Hepatic stellate cell (primary cell): ENCODE measurements around the gene PCBD2.
"Not testable (repeated sequence)": the region's sequence is repeated elsewhere in the genome, so short reads cannot be mapped to it uniquely, and the experiment has no call there.

Source experiments
- DNase-seq: peaks from one replicate; pipeline ENCODE4 v3.0.0; 2011; ENCODE audit warnings: low spot score

The PCBD2 gene

DNA sequence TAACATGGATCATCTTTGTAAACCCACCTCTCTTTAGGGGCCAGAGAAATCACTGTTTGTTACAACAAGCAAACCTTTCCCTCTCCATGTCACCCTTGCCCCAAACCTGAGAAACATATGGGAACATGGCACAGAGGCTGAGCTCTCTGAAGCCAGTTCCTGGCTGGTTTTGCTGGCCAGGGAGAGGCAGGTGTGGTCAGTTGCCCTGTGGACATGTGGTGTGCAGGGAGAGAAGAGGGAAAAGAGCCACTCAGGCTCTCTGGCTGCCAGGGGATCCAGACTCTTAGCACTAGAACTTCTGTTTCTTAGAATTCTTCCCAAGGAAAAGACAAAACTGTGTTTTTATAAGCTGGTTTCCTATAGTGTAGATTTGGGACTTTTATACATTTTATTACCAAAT lies 58.2 kb downstream of the PCBD2 start:
- no peak for DNase-seq

DNA sequence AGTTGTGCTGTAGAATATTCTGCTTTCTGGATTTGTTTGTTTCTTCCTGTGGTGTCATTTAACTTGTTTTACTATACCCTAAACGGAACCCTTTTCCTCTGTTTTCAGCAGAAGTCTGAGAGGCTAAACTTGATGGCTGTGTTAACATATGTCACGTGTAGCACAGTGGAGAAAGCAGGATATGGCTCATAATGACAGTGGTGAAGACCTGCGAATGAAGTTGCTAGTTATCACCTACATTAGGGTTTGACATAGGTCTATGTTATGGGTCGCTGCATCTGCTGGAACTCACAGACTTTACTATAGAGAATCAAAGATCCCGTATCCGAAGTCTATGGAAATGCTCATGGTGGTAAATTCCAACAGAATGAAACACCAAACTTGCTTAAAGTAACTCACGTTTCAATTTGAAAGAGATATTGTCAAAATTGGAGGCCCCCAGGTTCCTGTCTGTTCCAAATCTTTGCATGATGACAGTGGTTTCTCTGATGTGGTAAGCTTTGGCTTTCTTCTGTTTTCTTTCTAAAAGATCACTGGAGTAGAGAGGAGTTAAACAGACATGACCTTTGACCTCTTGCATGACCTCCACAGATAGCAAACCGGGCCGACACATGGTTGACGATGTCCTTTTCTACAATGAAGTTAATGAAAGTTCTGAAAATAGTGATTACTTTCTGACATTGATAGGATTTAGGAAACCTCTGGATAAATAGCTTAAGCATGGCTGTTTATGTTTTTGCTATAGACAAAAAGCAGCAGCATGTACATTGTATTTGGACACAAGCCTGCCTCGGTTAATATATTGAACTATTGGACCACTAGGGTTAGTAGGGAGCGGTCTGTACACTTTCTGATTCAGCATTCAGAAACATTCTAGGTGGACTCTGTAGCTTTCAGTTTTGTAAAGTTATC lies 59.7 kb downstream of the PCBD2 start:
- DNase-seq: no peak

DNA sequence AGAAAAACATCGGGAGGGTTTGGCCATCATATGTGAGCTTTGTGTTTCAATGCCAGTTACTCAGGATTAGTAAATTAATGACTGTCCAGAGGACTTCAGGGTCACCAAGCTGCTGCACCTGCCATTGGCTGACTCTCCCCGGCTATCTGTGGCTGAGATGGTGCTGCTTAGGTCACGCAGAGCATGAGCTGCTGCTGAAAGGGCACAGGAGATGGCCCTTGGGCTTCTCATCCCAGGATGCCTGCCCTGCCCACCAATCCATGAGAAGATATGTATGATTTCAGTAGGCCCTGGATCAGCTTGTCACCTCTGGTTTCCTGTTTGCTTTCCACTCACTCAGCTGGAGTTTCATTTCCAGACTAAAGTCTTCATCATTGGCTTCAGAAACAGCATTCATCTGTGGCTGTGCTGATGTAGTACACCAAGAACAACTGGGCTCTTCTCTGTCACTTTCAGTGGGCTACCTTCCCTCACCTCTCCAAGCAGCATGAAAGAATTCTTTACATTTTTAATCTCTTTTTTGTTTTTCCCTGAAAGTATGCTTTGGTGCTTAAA lies 60.4 kb downstream of the PCBD2 start:
- no peak for DNase-seq

DNA sequence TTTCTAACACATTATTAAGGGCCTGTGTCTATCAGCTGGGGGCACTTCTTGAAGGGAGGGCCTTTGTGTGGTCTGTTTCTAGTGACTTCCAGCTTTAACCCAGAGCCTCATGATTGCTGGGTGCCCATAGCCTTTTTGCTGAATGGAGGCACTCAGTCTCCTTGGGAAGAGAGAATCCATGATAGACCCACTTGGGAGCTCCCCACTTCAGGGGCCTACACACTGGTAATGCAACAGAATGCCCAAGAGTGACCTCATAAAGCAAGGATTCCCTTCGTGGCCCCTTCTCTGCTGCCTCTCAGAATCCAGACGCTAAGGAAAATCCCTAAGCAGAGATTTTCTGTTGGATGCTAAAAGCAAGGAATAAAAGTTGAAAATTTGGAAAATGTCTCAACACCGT lies 62.7 kb downstream of the PCBD2 start, which contains the start of gene CATSPER3:
Gene CATSPER3 (plus strand): TSS at position 301 of the 400 bp plus-strand sequence. CDS start 85 bp downstream, at position 386.
- DNase-seq: no peak

DNA sequence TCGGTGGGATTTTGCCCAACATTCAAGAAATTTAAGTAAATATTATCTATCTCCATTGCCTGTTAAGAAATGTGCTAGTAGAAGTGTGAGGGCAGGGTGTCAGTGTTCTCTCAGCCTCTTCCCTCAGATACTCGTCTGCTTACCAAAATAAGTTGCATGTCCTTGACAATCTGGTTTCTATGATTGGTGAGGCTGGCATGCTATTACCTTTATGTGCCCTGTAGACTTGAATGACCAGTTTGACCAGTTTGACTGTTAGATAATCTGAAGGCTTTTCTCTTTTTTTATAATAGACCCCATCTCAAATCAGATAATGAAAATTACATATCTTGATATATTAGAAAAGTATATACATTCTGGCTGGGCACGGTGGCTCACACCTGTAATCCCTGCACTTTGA lies 63.1 kb downstream of the PCBD2 start:
- no peak for DNase-seq

DNA sequence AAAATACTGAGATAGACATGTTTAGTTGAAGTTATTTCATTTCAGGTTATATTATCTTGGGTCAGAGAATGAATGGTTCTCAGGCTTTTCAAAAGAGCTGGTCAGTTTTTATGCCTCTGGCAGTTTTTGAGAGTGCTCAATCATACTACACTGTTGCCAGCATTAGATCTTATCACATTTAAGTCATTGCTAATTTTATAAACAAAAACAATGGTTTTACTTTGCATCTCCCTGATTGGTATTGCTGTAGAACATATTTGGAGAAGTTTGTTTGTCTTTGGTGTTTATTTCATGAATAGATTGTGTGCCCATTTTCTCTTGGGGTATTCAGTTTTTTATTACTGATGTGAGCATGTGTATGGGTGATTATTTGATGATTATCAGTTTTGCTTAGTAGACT lies 64.2 kb downstream of the PCBD2 start:
- DNase-seq: no peak

DNA sequence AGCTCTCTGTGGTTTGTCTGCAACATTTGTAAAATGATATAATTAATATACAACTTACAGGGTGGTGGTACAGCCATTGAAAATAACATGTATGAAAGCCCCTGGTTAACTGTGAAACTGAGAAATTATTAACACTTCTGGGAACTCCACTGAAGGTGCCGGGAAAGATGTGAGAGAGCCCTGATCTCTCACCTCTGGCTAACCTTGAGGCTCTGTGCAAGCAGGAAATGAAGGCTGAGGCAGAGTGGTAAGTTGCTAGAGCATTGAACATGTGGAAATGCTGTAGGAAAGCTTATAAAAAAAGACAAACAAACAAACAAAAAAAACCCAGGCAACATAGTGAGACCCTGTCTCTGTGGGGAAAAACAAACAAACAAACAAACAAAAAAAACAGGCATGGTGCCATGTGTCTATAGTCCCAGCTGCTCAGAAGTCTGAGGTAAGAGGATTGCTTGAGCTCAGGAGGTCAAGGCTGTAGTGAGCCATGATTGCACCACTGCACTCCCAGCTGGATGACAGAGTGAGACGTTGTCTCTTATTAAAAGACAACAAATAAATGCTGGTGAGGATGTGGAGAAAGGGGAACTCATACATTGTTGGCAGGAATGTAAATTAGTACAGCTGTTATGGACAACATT lies 70.3 kb downstream of the PCBD2 start:
- no peak for DNase-seq

DNA sequence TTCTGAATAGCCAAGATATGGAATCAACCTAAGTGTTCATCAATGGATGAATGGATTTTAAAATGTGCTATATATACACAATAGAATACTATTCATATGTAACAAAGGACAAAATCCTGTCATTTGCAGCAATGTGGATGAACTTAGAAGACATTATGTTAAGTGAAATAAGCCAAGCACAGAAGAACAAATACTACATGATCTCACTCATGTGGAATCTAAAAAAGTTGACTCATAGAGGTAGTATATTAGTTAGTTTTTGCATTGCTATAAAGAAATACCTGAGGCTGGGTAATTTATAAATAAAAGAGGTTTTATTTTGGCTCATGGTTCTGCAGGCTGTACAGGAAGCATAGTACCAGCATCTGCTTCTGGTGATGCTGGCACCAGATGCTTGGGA lies 70.9 kb downstream of the PCBD2 start:
- DNase-seq: no peak

DNA sequence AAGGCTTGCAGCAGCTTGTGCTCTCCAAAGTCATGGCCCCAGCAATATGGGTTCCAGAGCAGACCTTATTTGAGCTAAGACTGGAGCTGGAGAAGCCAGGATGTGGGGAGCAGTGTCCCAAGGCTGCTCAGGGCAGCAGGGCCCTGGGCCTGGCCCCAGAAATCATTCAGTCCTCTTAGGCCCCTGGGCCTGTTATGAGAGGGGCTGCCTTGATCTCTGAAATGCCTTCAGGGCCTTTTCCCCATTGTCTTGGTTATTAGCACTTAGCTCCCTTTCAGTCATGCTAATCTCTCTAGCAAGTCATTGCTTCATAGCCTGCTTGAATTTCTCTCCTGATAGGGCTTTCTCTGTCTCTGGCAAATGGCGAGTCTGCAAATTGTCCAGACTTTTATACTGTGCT lies 71.9 kb downstream of the PCBD2 start:
- DNase-seq: no peak

DNA sequence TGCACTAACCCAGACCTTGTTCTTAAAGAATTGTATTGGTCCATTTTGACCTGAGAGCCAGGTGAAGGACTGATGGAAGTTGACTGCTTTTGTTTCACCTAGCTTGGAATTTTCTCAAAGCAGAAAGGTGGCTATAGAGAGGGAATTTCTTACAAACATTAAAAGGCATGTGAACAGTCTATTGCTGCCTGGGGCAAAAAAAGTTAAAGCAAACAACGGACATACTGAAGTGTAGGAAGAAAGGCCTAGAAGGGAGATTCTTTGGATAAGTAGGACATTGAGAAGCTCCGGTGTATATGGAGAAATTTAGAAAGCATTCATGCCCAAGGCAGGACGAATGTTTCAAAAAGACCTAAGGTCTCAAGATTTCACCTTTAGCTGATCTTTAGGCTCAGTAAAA lies 74.5 kb downstream of the PCBD2 start:
- DNase-seq: no peak

DNA sequence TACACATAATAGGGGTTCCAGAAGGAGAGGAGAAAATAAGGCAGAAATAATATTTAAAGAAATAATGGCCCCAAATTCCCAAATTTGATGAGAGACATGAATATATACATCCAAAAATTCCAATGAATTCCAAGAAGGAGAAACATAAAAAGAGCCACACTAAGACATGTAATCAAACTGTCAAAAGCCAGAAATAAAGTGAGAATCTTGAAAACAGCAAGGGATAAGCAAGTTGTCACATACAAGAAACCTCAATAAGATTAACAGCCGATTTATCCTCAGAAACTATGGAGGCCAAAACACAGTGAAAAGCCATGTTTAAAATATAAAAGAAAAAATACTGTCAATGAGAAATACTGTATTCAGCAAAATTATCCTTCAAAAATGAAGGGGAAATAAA lies 77.3 kb downstream of the PCBD2 start:
- no peak for DNase-seq

DNA sequence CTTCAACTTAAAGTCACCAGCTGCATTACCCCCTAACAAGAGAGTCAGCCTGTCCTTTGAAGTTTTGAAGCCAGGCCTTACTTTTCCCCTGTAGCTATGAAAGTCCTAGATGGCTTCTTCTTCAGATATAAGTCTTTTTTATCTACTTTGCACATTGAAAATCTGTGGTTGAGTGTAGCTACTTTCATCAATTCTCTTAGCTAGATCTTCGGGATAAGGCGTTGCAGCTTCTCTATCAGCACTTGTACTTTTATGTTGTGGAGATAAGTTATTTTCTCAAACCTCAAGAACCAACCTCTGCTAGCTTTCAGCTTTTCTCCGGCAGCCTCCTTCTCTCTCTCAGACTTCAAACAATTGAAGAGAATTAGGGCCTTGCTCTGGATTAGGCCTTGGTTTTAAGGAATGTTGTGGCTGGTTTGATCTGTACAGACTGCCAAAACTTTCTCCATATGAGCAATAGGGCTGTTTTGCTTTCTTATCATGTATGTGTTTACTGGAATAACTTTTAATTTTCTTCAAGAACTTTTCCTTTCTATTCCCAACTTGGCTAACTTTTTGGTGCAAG lies 84.4 kb downstream of the PCBD2 start:
- DNase-seq: no peak

DNA sequence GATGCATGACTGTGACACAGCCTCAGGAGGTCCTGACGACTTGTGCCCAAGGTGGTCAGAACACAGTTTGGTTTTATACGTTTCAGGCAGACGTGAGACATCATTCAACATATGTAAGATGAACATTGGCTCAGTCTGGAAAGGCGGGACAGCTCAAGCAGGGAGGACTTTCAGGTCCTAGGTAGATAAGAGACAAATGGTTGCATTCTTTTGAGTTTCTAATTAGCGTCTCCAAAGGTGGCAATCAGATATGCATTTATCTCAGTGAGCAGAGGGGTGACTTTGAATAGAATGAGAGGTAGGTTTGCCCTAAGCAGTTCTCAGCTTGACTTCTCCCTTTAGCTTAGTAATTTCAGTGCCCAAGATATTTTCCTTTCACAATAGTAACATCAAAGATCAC lies 85.3 kb downstream of the PCBD2 start:
- DNase-seq: not testable (repeated sequence)

DNA sequence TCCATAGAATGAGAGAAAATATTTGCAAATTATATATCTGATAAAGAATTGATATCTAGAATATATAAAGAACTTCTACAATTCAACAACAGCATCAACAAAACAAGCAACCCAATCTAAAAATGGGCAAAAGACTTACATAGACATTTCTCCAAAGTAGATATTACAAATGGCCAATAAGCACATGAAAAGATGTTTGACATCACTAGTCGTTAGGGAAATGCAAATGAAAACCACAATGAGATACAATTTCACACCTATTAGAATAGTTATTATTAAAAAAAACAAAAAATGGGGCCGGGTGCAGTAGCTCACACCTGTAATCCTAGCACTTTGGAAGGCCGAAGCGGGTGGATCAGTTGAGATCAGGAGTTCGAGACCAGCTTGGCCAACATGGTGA lies 87.2 kb downstream of the PCBD2 start:
- DNase-seq: no peak

DNA sequence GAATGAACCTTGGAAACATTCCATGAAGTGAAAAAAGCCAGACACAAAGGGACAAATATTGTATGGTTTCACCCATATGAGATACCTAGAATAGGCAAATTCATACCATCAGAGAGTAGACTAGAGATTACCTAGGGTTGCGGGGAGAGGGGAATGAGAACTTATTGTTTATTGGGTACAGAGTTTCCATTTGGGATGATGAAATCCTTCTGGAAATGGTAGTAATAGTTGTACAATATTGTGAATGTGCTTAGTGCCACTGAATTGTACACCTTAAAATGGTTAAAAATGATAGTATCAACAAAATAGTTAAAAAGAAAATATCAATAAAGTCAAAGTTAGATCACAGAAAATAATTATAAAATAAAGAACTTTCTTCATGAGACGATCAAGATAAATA lies 88.2 kb downstream of the PCBD2 start:
- DNase-seq: no peak

DNA sequence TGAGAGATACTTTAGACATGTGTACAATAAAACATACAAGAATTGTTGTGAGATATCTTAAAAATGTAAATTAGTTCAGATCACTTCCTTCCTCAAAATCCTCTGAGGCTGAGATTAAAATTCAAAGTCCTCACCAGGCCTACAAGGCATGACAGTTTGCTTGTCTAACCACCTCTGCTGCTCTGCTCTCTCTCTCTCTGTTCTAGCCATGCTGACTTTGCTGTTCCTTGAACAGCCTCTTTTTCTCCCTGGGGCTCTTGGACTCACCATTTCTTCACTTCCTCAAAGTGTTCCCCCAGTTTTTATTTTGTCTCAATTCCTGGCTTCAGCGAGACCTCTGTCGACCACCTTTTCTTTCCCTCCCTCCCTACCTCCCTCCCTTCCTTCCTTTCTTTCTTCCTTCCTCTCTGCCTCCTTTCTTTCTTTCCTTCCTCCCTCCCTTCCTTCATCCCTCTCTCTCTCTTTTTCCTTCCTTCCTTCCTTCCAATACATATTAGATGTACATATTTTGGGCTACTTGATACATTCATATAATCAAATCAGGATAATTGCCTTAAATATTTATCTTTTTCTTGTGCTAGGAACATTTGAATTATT lies 89.7 kb downstream of the PCBD2 start:
- DNase-seq: no peak

DNA sequence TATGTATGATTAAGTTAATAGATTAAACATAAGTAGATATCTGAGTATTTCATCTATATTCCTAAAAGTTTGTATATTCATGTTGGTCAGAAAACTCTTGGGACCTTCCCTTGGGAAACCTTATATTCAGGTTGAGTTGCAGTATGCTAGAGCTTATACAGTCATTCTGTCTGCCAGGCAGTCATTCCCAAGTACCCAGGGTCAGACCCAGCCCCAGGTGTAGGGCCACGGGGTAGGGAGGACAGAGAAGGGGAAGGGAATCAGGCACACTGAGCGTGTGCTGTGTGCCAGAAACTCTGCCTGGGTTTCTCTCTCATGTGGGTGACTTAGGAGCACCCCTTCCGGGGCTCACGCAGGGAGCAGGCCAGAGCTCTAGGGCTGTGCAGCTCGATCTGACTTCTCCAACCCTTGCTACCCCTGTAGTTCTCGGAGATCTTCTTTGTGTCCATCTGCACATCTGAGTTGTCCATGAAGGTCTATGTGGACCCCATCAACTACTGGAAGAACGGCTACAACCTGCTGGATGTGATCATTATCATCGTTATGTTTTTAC lies 91.0 kb downstream of the PCBD2 start:
- no peak for DNase-seq

DNA sequence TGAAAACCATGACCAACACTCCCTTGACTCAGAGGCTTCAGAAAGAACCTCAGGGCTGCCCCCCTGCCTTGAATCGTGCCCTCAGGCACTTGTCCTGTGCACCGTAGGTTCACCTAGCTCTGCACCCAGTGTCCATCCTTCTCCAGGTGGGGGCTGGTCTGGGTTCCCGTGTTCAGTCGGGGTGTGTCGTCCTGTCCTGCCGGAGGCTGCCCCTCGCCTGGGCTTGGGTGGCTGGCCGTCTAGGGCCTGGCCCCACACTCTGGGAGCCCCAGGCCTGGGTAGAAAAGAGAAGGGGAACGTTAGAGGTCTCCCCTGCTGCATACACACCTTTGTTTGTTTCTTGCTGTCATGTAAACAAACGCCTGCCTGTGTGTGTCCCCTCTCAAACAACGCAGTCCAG lies 92.1 kb downstream of the PCBD2 start:
- no peak for DNase-seq

DNA sequence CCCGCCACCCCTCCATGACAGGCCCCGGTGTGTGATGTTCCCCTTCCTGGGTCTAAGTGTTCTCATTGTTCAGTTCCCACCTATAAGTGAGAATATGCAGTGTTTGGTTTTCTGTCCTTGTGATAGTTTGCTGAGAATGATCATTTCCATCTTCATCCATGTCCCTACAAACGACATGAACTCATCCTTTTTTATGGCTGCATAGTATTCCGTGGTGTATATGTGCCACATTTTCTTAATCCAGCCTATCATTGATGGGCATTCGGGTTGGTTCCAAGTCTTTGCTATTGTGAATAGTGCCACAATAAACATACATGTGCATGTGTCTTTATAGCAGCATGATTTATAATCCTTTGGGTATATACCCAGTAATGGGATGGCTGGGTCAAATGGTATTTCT lies 93.1 kb downstream of the PCBD2 start:
- not testable (repeated sequence) for DNase-seq

DNA sequence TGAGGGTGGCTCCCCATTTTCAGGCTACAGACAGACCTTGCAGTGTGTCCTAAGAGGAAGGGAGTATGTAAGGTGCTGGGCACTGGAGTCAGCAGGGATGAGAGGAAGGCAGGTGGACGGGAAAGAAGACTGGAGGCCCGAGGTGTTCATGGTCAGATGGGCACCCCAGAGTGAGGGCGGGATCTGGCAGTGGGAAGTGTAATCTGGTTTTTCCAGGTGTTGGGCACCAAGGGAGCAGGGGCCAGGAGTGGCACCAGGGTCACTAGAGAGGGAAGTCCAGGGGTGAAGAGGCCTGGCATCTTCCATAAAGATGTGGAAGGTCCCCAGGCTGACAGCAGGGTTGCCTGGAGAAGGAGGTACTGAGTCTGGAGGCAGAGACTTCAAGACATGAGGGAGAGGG lies 99.4 kb downstream of the PCBD2 start:
- DNase-seq: no peak

DNA sequence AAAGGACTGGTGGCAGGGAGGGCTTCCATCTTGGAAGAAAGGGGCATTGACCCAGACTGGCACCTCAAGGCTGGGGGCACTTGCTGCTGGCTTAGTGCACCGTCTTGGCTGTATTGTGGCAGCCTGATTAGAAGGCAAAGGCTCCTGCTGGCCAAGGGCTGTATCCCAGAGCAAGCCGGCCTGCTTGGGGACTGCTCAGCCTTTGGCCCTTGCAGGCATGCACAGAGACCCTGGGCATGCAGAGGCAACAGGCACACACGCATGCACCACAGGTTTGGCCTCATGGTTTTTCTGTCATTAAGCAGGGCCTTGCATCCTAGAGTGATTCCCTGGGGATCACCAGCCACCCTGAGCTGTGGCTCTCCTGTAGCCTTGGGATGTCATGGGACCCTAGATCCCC lies 100.1 kb downstream of the PCBD2 start:
- DNase-seq: no peak

DNA sequence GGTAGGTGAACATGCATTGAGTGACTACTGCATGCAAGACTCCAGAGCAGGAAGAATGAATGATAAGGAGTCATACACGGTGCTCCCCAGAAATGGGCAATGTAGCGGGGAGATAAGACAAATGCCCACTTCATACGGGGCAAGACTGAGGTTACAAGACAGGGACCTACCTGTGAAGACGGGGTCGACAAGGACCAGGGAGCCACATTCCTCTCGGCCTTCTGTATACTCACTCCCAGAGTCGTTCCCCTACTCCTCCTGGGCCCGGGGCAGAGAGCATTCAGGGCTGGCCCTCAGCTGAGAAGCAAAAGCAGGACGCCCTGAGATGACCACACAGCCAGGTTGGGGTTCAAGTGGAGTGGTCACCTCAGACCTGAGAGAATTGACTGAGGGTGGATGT lies 102.4 kb downstream of the PCBD2 start:
- DNase-seq: no peak
